DND-41 (cell line): ENCODE measurements around the gene DDX43.

Experiments
- CTCF ChIP-seq: IDR thresholded peaks from 2 replicates; pipeline ENCODE4 v1.5.1; 2012; ENCODE audit warnings: borderline replicate concordance, low read length, moderate library complexity, mild to moderate bottlenecking; ENCODE audit not compliant: poor library complexity, severe bottlenecking; ENCODE audit errors: extremely low read depth
- EZH2 ChIP-seq: IDR thresholded peaks from 3 replicates; pipeline ENCODE4 v1.6.1; 2012; ENCODE audit warnings: borderline replicate concordance, low read depth, mild to moderate bottlenecking, moderate library complexity, low read length, inconsistent platforms; ENCODE audit not compliant: severe bottlenecking

DNA sequence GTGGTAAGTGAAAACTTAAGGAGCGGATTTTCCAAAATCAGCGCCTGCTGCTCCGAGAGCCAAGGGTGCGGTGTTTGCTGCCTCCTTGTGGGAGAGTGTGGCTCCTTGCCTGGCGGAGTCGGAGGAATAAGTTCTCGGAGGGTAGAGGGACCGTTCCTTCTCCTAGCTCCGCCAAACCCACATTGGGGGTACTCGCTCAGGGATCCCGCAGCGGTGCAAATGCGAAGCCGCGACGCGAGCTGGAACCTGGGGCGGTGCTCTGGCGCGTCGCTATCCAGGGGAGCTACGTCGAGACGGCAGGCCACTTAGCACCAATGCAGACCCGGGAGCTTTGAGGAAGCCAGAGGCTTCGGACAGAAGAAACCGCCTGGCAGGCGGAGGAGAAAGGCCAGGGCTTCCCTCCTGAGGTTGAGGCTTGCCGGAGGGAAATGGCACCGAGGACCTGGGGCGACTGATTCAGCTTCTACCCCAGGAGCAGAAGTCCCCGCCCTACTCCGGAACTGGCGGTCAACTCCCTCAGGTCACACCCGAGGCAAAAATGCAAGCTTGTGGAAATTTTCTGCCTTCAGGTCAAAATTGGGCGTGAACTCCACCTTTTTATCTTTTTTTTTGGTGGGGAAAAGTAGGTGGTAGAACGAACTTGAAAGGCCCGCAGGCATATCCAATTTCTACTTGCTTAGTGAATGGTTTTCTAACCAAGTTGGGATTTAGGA, 5.7 kb upstream of the DDX43 start:
- TF ChIP-seq CTCF = peak; percentile 32
- TF ChIP-seq EZH2 = no peak
